DND-41 (cell line): ENCODE measurements around the gene STAC.

ENCODE experiments used
- EZH2 ChIP-seq: IDR thresholded peaks from 3 replicates; pipeline ENCODE4 v1.6.1; 2012; ENCODE audit warnings: borderline replicate concordance, low read depth, mild to moderate bottlenecking, moderate library complexity, low read length, inconsistent platforms; ENCODE audit not compliant: severe bottlenecking
- TF ChIP-seq, protein P1 (sequence below): IDR thresholded peaks from 2 replicates; pipeline ENCODE4 v1.5.1; 2012; ENCODE audit warnings: borderline replicate concordance, low read length, moderate library complexity, mild to moderate bottlenecking; ENCODE audit not compliant: poor library complexity, severe bottlenecking; ENCODE audit errors: extremely low read depth

GRCh38 chr3:36443028-36443686, 62.9 kb downstream of the STAC start:
- no peak for TF ChIP-seq EZH2
- TF ChIP-seq, protein P1, sequence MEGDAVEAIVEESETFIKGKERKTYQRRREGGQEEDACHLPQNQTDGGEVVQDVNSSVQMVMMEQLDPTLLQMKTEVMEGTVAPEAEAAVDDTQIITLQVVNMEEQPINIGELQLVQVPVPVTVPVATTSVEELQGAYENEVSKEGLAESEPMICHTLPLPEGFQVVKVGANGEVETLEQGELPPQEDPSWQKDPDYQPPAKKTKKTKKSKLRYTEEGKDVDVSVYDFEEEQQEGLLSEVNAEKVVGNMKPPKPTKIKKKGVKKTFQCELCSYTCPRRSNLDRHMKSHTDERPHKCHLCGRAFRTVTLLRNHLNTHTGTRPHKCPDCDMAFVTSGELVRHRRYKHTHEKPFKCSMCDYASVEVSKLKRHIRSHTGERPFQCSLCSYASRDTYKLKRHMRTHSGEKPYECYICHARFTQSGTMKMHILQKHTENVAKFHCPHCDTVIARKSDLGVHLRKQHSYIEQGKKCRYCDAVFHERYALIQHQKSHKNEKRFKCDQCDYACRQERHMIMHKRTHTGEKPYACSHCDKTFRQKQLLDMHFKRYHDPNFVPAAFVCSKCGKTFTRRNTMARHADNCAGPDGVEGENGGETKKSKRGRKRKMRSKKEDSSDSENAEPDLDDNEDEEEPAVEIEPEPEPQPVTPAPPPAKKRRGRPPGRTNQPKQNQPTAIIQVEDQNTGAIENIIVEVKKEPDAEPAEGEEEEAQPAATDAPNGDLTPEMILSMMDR, result no peak
